HepG2 (cell line): ENCODE data around the gene BCORL1. TPM values are rescaled to one million over a fixed set of nuclear protein-coding genes. Genes with fewer than 3 reads are reported as not detected.

Source experiments
- ARID4A ChIP-seq: sonication (generic); formaldehyde crosslinking; IDR thresholded peaks from 2 replicates; pipeline ENCODE4 v1.5.0; 2020; ENCODE audit warnings: mild to moderate bottlenecking, missing genetic modification reagents, borderline replicate concordance
- GATA4 ChIP-seq: sonication (generic); IDR thresholded peaks from 2 replicates; pipeline ENCODE4 v1.6.1; 2016; ENCODE audit warnings: antibody characterized with exemption, low read depth, borderline replicate concordance
- GPBP1L1 ChIP-seq: sonication (generic); formaldehyde crosslinking; IDR thresholded peaks from 2 replicates; pipeline ENCODE4 v1.5.0; 2020; ENCODE audit warnings: mild to moderate bottlenecking, missing genetic modification reagents
- HDAC2 ChIP-seq: sonication (generic); formaldehyde crosslinking; IDR thresholded peaks from 2 replicates; pipeline ENCODE4 v1.4.0; 2020; ENCODE audit warnings: missing genetic modification reagents
- HIC2 ChIP-seq: sonication (generic); formaldehyde crosslinking; IDR thresholded peaks from 2 replicates; pipeline ENCODE4 v1.9.0; 2022; ENCODE audit warnings: low read depth, missing genetic modification reagents
- HNRNPLL ChIP-seq: fragments of 200-400 bp; formaldehyde crosslinking; IDR thresholded peaks from 2 replicates; pipeline ENCODE4 v1.6.1; 2017; ENCODE audit warnings: mild to moderate bottlenecking, low read depth, low read length; ENCODE audit not compliant: poor library complexity, severe bottlenecking
- NFAT5 ChIP-seq: sonication (generic); formaldehyde crosslinking; IDR thresholded peaks from 2 replicates; pipeline ENCODE4 v1.4.0; 2020; ENCODE audit warnings: missing genetic modification reagents
- RAD21 ChIP-seq: fragments of 450-650 bp; formaldehyde crosslinking; IDR thresholded peaks from 2 replicates; pipeline ENCODE4 v1.5.0; 2020; ENCODE audit warnings: mild to moderate bottlenecking
- RBFOX2 ChIP-seq: fragments of 200-400 bp; formaldehyde crosslinking; IDR thresholded peaks from 2 replicates; pipeline ENCODE4 v1.6.1; 2017; ENCODE audit warnings: low read depth, mild to moderate bottlenecking, low read length
- REXO4 ChIP-seq: sonication (generic); formaldehyde crosslinking; IDR thresholded peaks from 2 replicates; pipeline ENCODE4 v1.8.0; 2022; ENCODE audit warnings: missing genetic modification reagents, mild to moderate bottlenecking, borderline replicate concordance
- RFXAP ChIP-seq: sonication (generic); formaldehyde crosslinking; IDR thresholded peaks from 2 replicates; pipeline ENCODE4 v1.4.0; 2020; ENCODE audit warnings: missing genetic modification reagents, borderline replicate concordance
- SMAD9 ChIP-seq: sonication (generic); formaldehyde crosslinking; IDR thresholded peaks from 2 replicates; pipeline ENCODE4 v1.5.1; 2020; ENCODE audit warnings: mild to moderate bottlenecking, missing genetic modification reagents
- ZNF138 ChIP-seq: sonication (generic); formaldehyde crosslinking; IDR thresholded peaks from 2 replicates; pipeline ENCODE4 v1.5.0; 2020; ENCODE audit warnings: mild to moderate bottlenecking, low read depth, missing genetic modification reagents
- ZNF224 ChIP-seq: sonication (generic); formaldehyde crosslinking; IDR thresholded peaks from 2 replicates; pipeline ENCODE4 v1.5.0; 2020; ENCODE audit warnings: mild to moderate bottlenecking, missing genetic modification reagents
- ZNF724P ChIP-seq: sonication (generic); formaldehyde crosslinking; IDR thresholded peaks from 2 replicates; pipeline ENCODE4 v1.8.0; 2022; ENCODE audit warnings: missing genetic modification reagents, borderline replicate concordance
- polyA plus RNA-seq, 8 experiments: library from polyadenylated mRNA; depleted of rRNA in 3 of 8; stranded (reverse) in 7 of 8; unstranded in 1 of 8; fragments of >200 nt; fragmentation: Illumina TruSeq in 4 of 8; extraction: Trizol in 4 of 8; gene quantifications; 2 replicates each; pipeline versions ENCODE4 v1.2.1 to v1.2.3, GENCODE V29; 2011 to 2016; ENCODE audit warnings: low read depth in 4 of 8, missing spikeins in 1 of 8, mixed read lengths in 1 of 8; ENCODE audit not compliant: insufficient read depth in 1 of 8
- total RNA-seq, 5 experiments: library from RNA; depleted of rRNA; stranded (reverse); fragments of >200 nt; fragmentation: Illumina TruSeq; extraction: Trizol; gene quantifications; 2 replicates each; pipeline ENCODE4 v1.2.3, GENCODE V29; 2016; ENCODE audit warnings: low read depth in 1 of 5

Gene BCORL1
- total and polyA plus RNA-seq, 2 of the 13 experiments (the other 11 are each of a cell fraction or from before 2014, with no cell fraction given): 0.67 to 1.4 TPM

- TF ChIP-seq RAD21 (CRISPR knock-in tag) (no peak), ZNF138 (no peak), GPBP1L1 (CRISPR knock-in tag) (no peak), REXO4 (no peak), NFAT5 (no peak), HNRNPLL (no peak), RBFOX2 (no peak), ARID4A (CRISPR knock-in tag) (peak; percentile 28; the same call in 1 of the 2 replicates), ZNF224 (CRISPR knock-in tag) (no peak), HDAC2 (CRISPR knock-in tag) (peak; percentile 19; the same call in 1 of the 2 replicates), ZNF724P (no peak), RFXAP (no peak), SMAD9 (CRISPR knock-in tag) (no peak), GATA4 (peak; percentile 24; the same call in 1 of the 2 replicates), HIC2 (CRISPR knock-in tag) (peak; percentile 88)
Measured at GRCh38 chrX:130097507-130098209, 115.2 kb downstream of the BCORL1 start (continued).
